Esophagus squamous epithelium (tissue), 4 donors: ENCODE measurements around the gene PLPPR2.

Experiments
- CTCF ChIP-seq, 6 experiments: fragments of 450-650 bp in 4 of 6; fragments of 200-600 bp in 2 of 6; sonication (generic) in 2 of 6; IDR thresholded peaks; one replicate each; pipeline ENCODE4 v1.5.1; 2016 to 2019; ENCODE audit warnings: antibody characterized with exemption in 6 of 6, mild to moderate bottlenecking in 4 of 6, moderate library complexity in 4 of 6
- POLR2A ChIP-seq, 4 donors: fragments of 450-650 bp; IDR thresholded peaks; one replicate each; pipeline ENCODE4 v1.6.1; 2017; ENCODE audit warnings: antibody characterized with exemption in 4 of 4, mild to moderate bottlenecking in 4 of 4, moderate library complexity in 3 of 4

GRCh38 chr19:11325544-11325943 lies 29.7 kb upstream of the PLPPR2 start:
- TF ChIP-seq CTCF (IDR thresholded peaks at IDR 0.05) = no peak
- TF ChIP-seq POLR2A (IDR thresholded peaks at IDR 0.05) = no peak
